Thoracic aorta (tissue), 2 donors: ENCODE measurements around the gene KIFAP3. TPM values are rescaled to one million over a fixed set of nuclear protein-coding genes. Genes with fewer than 3 reads are reported as not detected.
"Not testable (repeated sequence)": the region's sequence is repeated elsewhere in the genome, so short reads cannot be mapped to it uniquely, and the experiment has no call there.

ENCODE experiments used
- ATAC-seq: fragments of 150-250 bp; one replicate; pipeline ENCODE4 v1.8.0; 2017; ENCODE audit warnings: low read depth; ENCODE audit not compliant: insufficient number of reproducible peaks, low FRiP score
- DNase-seq: peaks from one replicate; pipeline ENCODE4 v3.0.0-alpha.2; 2020; ENCODE audit warnings: low spot score
- H3K27ac ChIP-seq, 2 donors: fragments of 200-600 bp; sonication (generic); 1 replicate in 1 of 2; 2 replicates in 1 of 2; pipeline ENCODE4 v1.5.1; 2016; ENCODE audit warnings: mild to moderate bottlenecking in 2 of 2, moderate library complexity in 2 of 2
- H3K27me3 ChIP-seq: fragments of 200-600 bp; sonication (generic); replicated peaks from 2 replicates; pipeline ENCODE4 v1.6.0; 2016; ENCODE audit warnings: mild to moderate bottlenecking; ENCODE audit not compliant: insufficient read depth
- H3K36me3 ChIP-seq: fragments of 200-600 bp; sonication (generic); one replicate; pipeline ENCODE4 v1.5.1; 2016
- H3K4me1 ChIP-seq, 2 donors: fragments of 200-600 bp; sonication (generic); 1 replicate in 1 of 2; 2 replicates in 1 of 2; pipeline versions ENCODE4 v1.5.1 to v1.6.0; 2016; ENCODE audit warnings: low read depth in 2 of 2, mild to moderate bottlenecking in 1 of 2; ENCODE audit not compliant: control insufficient read depth in 1 of 2
- H3K4me3 ChIP-seq: fragments of 200-600 bp; sonication (generic); 2 replicates; pipeline ENCODE4 v1.5.1; 2016; ENCODE audit warnings: mild to moderate bottlenecking
- H3K9me3 ChIP-seq: fragments of 200-600 bp; sonication (generic); 2 replicates; pipeline ENCODE4 v1.5.1; 2016
- total RNA-seq, 2 donors: library from RNA; depleted of rRNA; stranded (reverse); fragments of >200 nt; gene quantifications; one replicate each; pipeline versions ENCODE4 v1.1.0 to v1.2.3, GENCODE V29; 2016
- TF ChIP-seq, protein P1 (sequence below): fragments of 200-600 bp; sonication (generic); IDR thresholded peaks from one replicate; pipeline ENCODE4 v1.5.1; 2019; ENCODE audit warnings: antibody characterized with exemption

The KIFAP3 gene
- total RNA-seq, 2 donors from 2014 or later = 23.6 to 43.8 TPM

DNA sequence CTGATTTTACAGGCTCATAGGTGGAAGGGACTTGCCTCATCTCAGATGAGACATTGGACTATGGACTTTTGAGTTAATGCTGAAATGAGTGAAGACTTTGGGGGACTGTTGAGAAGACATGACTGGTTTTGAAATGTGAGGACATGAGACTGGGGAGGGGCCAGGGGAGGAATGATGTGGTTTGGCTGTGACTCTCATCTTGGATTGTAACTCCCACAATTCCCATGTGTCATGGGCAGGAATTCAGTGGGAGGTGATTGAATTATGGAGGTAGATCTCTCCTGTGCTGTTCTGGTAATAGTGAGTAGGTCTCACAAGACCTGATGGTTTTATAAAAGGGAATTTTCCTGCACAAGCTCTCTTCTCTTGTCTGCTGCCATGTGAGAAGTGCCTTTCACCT lies 201.6 kb downstream of the KIFAP3 start:
- Histone ChIP-seq H3K27ac (no peak overlapping the region), H3K27me3 (no peaks in the 10 kb centered on the region), H3K36me3 (peaks cover 31% of the 10 kb centered on the region), H3K9me3 (no peaks in the 10 kb centered on the region), H3K4me1 (no peaks in the 10 kb centered on the region), H3K4me3 (no peak overlapping the region)
- TF ChIP-seq, protein P1, sequence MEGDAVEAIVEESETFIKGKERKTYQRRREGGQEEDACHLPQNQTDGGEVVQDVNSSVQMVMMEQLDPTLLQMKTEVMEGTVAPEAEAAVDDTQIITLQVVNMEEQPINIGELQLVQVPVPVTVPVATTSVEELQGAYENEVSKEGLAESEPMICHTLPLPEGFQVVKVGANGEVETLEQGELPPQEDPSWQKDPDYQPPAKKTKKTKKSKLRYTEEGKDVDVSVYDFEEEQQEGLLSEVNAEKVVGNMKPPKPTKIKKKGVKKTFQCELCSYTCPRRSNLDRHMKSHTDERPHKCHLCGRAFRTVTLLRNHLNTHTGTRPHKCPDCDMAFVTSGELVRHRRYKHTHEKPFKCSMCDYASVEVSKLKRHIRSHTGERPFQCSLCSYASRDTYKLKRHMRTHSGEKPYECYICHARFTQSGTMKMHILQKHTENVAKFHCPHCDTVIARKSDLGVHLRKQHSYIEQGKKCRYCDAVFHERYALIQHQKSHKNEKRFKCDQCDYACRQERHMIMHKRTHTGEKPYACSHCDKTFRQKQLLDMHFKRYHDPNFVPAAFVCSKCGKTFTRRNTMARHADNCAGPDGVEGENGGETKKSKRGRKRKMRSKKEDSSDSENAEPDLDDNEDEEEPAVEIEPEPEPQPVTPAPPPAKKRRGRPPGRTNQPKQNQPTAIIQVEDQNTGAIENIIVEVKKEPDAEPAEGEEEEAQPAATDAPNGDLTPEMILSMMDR = no peak
- no peak for ATAC-seq
- DNase-seq = no peak

DNA sequence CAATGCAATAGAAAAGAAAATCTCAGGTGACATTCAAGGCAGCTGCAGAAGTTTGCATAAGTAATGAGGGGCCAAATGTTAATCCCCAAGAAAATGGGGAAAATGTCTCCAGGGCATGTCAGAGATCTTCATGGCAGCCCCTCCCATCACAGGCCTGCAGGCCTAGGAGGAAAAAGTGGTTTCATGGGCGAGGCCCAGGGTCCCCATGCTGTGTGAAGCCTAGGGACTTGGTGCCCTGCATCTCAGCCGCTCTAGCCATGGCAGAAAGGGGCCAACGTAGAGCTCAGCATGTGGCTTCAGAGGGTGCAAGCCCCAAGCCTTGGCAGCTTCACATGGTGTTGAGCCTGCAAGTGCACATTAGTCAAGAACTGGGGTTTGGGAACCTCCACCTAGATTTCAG lies 202.5 kb downstream of the KIFAP3 start:
- H3K9me3 ChIP-seq, DNase-seq, H3K4me3 ChIP-seq, H3K4me1 ChIP-seq, H3K27ac ChIP-seq, H3K27me3 ChIP-seq, ATAC-seq: not testable (repeated sequence)
- peaks cover 38% of the 10 kb centered on the region for H3K36me3 ChIP-seq

Other genes with a start within 250 kb of the KIFAP3 start
- 10 to 100 TPM in 1 of 2 donors, 1 to 10 TPM in 1; 8.3 to 14.4 TPM for gene SCYL3, start 180.8 kb downstream of the KIFAP3 start, total RNA-seq
- not detected for gene NTMT2, start 71.3 kb upstream of the KIFAP3 start, total RNA-seq